NCI-H146 treated with DMSO at 0.1 percent for 48 hours (cell line): ENCODE measurements around the gene CADM1.
A peak's percentile ranks its signal among the peaks of the same experiment; 100 is the strongest.

Source experiments
- DNase-seq: peaks from one replicate; lab custom pipeline; 2025; ENCODE audit not compliant: unreplicated experiment; lab: John Stamatoyannopoulos, UW

Gene CADM1

DNA sequence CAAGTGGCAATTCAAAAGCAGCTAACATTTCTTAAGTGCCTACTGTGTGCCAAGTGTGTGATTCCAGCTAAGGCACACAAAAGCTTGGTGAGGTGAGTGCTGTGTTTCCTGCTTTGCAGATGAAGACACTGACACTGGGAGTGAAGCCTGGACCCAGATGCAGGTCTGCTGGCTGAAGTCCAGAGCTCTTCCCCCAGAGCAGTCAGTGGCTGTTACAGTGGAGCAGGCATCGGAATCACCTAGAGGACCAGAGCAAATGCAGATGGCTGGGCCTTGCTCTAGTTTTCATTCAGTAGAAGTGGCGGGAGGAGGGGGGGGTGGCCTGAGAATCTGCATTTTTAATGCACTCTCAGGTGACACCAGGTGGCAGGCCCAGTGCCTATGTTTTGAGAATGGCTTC lies 342.3 kb downstream of the CADM1 start:
- DNase-seq: no peak

DNA sequence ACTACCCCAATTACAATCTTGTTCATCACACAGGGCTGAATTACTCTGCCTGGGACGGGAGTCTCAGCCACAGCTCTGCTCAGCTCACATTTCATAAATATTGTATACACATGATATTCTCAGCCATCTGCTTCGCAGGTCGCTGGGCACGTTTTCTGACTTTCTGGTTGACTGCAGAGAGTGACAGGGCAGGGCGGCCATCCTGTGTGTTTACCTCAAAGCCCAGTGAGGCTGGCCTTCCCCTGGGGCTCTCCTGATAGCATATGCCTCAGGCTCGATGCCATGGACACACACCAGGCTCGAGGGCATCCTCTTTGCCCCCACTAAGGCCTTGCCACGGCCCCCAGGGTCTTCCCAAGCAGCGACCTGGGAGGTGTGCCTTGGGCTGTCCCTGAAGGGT lies 345.0 kb downstream of the CADM1 start:
- DNase-seq: no peak

DNA sequence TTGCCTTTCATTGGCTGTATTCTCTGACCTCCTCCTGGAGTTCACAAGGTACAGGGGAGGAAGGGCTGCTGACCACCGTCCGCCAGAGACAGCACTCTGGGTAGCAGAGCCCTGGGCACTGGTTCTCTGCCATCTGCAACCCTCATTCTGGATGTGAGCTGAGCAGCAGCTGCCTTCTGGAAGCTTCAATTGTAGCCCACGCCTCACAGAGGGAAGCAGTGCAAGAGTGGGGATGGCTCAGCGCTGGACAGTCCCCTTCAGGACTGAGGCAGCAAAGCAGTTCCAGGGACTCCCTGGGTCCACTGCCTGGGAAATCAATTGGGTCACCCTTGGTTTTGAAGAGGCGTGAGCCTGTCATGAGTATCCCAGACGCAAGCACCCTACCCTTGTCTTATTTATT lies 346.2 kb downstream of the CADM1 start:
- no peak for DNase-seq

DNA sequence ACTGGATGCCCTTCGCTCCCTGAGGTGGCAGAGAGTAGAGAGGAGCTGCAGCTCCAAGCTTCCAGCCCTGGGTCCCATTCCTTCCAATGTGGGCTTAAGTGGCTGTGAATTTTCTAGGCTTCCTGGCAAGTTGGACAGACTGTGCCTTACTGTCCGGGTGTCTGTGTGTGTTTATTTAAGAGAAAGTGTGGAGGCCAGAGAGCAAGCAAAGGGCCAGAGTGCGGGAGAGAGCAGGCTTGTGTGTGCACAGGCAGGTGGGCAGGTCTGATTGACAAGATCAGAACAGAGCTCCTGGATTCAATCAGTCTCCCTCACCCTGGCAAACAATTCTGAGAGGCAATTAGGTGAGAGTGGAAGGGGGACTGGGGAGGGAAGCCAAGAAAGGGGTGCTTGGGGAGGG lies 347.0 kb downstream of the CADM1 start:
- DNase-seq: no peak

DNA sequence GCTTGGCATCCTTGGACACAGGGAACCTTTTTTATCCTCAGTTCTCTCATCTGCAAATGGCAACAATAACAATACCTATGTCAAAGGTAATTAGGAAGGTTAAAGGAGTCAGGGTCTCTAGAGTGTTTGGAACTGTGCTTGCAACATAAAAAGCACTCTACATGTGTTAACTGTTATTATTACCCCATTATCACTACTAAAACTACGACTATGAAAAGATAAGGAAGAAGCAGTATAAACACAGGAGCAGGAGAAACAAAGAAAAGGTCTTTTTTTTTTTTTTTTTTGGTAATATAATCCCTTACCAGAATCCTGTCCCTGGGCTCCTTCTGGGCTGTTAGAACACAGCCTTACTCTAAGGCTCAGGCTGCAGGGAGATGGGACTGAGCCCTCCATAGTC lies 348.2 kb downstream of the CADM1 start:
- peak; percentile 76 for DNase-seq

DNA sequence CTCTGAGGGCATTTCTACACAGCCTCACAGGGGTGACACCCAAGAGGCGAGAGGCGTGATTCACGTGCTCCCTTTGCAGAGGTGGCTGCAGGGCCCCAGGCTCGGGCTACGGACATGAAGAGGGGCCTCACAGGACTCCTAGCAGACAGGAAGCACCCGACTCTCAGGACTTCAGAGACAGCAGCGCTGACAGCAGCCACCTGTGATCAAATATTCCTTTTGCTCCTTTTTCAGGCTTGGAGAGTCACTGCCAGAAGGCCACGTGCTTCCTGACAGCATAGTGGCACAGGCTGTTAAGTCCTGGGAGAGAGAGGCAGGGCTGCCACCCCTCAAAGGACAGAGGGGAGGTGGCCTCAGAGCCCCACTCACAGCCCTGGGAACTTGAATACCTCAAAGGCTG lies 348.9 kb downstream of the CADM1 start:
- DNase-seq: no peak

DNA sequence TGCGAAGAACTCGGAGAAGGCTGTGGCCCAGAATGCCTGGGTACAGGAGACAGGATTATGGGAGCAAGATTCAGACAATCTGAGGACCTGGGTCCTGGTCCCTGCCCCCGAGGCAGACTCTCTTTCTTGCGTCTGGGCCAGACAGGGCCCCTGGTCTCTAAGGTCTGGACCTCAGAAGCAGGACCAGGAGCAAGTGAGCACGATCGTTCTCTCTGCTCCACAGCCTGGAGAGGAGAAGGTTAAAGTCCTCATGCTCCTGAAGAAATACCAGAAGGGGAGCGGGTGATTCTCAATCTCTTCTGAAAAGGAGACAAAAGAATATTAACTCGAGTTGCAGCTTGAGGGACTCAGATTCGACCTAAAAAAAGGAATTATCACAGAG lies 349.9 kb downstream of the CADM1 start:
- no peak for DNase-seq

DNA sequence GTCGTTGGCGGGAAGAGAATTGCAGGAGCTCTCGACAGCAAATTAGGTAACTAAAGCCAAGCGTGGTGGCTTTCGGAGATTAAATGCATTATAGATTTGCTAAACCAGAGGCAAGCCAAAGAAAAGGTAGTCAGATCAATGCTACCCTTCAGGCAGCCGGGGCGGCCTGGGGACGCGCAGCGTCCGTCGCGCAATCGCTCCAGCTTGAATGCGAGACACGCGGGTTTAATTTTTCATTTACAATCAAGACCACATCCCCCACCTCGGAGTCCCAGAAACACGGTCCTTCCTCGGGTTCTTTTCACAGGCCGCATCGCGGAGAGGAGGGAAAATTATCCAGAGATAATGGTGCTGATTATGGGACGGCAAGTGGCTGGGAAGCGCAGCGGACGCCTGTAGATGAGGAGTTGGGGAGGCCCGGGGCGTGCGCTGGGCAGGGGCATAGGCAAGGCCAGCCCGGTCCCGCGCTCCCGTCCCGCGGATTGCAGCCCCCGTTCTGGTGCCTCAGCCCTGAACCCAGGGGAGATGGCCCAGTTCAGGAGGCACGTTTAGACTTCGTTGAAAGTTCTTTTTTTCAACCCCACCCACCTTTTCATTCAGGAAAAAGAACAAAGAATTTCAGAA lies 350.4 kb downstream of the CADM1 start:
- no peak for DNase-seq

DNA sequence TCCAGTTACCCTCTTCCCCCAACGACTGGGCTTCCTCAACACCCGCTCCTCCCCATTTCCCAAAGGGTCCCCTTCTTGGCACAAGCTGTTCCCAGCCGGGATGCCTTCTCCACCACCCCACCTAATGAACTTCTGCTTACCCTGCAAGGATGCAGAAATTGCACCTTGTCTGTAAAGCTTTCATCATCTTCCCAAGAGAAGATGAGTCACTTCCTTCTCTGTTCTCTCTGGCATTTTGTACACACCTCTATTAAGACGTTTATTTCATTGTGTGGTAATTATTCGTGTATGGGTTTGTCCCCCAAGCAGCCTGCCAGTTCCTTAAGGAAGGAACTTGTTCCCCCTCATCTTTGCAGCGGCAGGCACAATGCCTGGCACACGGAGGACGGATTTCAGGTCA lies 351.1 kb downstream of the CADM1 start:
- DNase-seq: no peak

DNA sequence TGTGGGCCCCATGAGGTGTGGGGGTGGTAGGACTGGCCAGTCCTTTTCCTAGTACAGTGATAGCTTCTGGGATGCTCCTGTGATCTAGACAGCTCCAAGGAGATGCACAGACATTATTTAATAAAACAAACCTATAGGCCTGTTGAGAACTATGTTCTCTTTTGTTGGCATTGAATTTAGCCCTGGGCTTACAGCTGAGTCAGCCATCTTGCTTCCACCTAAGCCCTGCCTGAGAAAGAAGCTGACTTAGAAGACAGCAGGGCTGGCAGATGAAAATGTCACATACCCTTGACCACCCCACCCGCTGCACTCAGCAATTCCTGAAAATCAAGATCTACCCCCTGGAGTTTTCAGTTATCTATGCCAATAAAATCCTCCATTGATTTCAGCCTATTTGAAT lies 353.2 kb downstream of the CADM1 start:
- DNase-seq: no peak

DNA sequence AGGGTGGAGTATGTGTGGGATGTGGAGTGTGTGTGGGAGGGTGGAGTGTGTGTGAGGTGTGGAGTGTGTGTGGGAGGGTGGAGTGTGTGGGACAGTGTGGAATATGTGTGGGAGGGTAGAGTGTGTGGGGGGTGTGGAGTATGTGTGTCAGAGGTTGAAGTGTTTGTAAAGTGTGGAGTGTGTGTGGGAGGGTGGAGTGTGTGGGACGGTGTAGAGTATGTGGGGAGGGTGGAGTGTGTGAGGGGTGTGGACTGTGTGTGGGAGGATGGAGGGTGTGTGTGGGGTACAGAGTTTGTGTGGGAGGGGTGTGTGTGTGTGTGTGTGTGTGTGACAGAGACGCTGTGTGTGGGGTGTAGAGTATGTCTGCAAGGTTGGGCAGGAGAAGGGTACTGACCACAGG lies 355.5 kb downstream of the CADM1 start:
- no peak for DNase-seq

DNA sequence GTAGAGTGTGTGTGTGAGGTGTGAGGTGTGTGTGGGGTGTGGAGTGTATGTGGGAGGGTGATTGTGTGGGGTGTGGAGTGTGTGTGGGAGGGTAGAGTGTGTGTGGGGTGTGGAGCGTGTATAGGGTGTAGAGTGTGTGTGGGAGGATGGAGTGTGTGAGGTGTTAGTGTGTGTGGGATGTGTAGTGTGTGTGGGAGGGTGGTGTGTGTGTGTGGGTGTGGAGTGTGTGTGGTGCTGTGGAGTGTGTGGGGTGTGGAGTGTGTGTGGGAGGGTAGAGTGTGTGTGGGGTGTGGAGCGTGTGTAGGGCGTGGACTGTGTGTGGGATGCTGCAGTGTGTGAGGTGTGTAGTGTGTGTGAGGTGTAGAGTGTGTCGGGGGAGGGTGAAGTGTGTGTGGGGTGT lies 356.1 kb downstream of the CADM1 start:
- no peak for DNase-seq

DNA sequence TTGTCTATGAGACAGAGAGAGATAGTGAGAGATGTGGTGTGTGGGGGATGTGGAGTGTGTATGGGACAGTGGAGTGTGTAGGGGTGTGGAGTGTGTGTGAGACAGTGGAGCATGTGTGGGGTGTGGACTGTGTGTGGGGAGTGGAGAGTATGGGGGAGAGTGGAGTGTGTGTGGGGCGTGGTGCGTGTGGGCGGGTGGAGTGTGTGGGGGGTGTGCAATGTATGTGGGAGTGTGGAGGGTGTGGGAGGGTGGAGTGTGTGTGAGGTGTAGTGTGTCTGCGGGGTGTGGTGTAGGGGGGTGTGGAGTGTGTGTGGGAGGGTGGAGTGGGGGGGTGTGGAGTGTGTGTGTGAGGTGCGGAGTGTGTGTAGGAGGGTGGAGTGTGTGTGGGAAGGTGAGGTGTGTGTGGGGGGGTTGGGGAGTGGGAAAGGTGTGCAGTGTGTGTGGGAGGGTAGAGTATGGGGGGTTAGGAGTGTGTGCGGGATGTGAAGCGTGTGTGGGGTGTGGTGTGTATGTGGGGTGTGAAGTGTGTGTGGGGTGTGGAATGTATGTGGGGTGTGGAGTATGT lies 356.9 kb downstream of the CADM1 start:
- no peak for DNase-seq

DNA sequence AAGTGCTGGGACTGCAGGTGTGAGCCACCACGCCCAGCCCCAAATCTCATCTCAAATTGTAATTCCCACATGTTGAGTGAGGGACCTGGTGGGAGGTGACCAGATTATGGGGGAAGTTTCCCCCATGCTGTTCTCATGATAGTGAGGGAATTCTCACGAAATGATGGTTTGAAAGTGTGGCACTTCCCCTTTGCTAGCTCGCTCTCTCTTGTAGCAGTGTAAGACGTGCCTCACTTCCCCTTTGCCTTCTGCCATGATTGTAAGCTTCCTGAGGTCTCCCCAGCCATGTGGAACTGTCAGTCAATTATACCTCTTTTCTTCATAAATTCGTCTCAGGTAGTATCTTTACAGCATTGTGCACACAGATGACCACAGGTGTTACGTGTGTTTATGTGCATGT lies 357.8 kb downstream of the CADM1 start:
- DNase-seq: no peak

DNA sequence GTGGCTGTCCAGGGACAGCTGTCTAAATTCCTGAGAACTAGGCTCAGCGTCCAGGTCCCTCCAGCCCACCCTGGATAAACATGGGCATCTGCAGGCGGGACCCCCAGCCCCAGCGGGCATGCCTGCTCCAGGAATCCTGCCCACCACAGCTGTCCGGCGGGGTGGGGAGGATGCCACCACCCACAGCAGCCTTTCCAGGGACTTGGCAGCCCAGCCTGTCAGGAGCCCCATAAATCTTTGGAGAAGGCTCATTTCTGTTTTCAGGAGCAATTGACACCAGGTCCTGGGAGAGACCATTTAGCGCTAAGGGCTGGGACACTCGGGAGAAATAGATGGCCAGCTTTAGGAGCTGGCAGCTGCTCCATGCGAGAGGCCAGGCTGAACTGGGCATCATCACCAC lies 358.9 kb downstream of the CADM1 start:
- DNase-seq: no peak

DNA sequence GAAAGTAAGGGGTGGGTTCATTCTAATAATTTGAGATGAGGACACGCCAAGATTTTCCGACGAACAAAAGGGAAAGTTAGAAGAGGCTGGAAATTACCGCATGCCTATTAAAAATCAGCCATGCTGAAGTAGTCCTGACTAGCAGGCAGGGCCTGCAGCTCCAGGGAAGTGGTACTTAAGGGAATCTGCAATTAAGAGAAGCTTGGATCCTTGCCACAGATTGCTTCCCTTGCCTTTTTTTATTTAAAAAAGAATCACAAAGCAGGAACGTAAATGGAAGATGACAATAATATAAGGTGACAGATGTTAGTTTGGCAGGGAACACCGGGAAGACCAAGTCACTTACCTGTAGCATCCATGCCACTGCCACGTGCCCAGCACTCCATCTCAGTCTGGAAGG lies 359.3 kb downstream of the CADM1 start:
- no peak for DNase-seq

DNA sequence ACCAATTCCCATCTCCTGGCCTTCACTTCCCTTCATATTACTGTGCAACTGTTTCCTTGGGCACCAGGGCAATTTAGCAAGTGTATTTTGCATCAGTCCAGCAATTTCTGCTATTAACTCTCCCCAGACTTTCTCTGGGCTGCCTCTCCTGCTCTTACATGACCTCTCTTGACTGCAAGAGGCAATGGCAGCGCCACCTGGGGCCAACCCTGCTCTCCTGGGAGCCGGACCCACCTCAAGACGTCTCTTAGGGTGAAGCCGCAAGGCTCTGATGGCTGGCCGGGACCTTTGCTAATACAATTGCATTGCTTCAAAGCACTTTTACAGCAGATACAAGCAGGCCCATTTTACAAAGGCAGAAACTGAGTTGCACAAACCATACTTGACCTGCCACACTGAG lies 360.2 kb downstream of the CADM1 start:
- no peak for DNase-seq

DNA sequence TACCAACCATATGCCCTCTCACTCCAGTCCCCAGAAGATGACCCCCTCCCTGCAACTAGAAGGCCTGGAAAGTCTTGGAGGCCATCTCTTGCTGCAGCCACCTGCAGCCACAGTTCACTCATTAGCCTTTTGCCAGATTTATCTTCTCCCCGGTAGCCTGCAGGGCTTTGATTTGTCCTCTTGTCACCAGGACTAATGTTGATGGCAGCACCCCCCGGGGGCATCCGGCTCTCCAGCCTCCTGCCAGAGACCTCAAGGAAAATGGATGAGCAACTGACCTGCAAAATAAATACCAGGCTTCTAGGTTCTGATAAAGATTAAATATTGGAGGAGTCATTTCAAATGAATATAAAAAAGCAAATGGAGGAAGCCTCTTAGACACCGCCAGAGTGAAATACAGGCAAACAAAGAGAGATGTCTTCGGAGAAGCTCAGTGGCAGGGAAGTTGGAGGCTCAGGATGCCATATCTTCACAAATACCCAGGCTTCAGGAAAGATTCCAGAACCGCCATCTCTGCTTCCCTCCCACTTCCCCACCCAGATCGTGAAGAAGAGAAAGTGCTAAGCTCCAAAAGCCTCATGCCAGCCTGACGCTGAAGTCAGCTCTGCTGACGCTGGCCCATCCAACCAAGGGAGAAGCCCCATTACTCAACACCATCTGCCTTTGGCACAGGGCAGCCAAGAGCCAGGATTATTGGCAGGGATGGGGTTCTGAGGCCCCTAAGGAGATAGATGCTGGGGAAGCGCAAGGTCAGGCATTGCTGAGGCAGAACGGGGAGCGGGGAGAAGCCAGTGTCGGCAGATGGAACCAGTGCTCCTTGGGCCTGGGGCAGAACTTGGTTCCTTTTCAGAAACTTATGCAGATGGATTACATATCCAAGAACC lies 362.7 kb downstream of the CADM1 start:
- DNase-seq: peak; percentile 71

DNA sequence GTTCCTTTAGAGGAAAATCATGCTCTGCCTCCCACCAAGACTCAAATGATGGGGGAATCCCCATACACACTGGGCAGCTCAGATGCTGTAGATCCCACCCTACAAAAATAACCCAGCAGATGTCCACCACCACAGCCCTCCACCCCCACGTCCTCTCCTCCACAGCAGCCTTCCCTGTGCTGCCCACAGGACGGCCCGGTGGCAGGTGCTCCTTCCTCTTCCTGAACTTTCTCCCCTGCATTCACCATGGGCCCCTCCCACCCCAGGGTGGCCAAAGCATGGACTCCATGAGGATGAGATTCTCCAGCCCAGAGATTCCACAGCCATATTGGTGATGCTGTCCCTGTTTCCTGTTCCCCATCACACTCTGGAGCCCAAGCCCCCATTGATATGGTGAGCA lies 368.3 kb downstream of the CADM1 start:
- no peak for DNase-seq

DNA sequence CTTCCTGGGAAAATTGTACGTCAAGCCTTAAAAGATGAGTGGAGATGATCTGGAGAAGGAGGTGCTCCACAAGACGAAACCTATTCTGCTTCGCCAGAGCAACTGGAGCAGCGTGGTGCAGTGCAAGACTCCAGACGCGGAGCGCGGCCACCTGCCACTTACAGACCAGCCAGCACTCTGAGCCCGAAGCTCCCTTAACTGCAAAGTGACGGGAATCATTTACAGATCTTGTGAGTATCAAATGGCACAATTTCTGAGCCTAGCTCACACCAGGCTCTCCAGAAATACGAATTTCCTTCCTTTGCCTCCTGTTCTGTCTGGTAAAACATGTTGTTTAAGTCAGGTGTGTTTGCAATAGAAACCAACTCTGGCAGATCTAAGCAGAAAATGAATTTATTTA lies 369.3 kb downstream of the CADM1 start:
- DNase-seq: no peak

DNA sequence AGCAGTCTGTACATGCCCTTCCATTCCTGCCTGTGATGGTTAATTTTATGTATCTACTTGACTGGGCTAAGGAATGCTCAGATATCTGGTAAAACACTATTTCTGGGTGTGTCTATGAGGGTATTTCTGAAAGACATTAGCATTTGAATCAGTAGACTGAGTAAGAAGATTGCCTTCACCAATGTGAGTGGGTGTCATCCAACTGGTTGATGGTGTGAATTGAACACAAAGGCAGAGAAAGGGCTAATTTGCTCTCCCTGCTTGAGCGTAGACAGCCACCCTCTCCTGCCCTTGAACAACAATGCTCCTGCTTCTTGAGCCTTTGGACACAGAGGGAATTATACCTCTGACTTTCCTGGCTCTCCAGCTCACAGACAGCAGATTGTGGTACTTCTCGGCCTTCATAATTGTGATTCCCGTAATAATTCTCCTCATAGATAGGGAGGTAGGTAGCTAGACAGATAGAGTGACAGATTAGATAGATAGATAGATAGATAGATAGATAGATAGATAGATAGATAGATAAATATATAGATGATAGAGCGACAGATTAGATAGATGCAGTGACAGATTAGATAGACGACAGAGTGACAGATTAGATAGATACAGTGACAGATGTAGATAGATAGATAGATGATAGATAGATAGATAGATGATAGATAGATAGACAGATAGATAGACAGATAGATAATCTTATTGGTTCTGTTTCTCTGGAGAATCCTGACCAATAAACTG lies 370.6 kb downstream of the CADM1 start:
- no peak for DNase-seq
